Gastroesophageal sphincter (tissue), 3 donors: ENCODE data around the gene ARHGEF7.

Experiments
- CTCF ChIP-seq, 4 experiments: fragments of 200-600 bp in 2 of 4; fragments of 450-650 bp in 2 of 4; sonication (generic) in 1 of 4; IDR thresholded peaks; one replicate each; pipeline ENCODE4 v1.5.1; 2017 to 2019; ENCODE audit warnings: antibody characterized with exemption in 4 of 4, mild to moderate bottlenecking in 2 of 4, moderate library complexity in 2 of 4
- POLR2A ChIP-seq, 2 donors: fragments of 450-650 bp; IDR thresholded peaks; one replicate each; pipeline ENCODE4 v1.6.1; 2017; ENCODE audit warnings: antibody characterized with exemption in 2 of 2, mild to moderate bottlenecking in 2 of 2, moderate library complexity in 1 of 2

- TF ChIP-seq CTCF (IDR thresholded peaks at IDR 0.05) (no peak), POLR2A (IDR thresholded peaks at IDR 0.05) (no peak)
These were observed 14.5 kb downstream of the ARHGEF7 start for GRCh38 chr13:111129465-111130115.
